OCI-LY3 (cell line): ENCODE results near the gene NEK8.
"Not testable (repeated sequence)": the region's sequence is repeated elsewhere in the genome, so short reads cannot be mapped to it uniquely, and the experiment has no call there.

Experiments used
- H2AFZ ChIP-seq: fragments of 200-600, 300-600 bp; shearing (Covaris generic); 2 replicates; pipeline ENCODE4 v1.6.0; 2014; ENCODE audit warnings: antibody characterized with exemption, low read depth, low read length
- H3K27ac ChIP-seq: fragments of 200-600, 300-600 bp; sonication (generic); 2 replicates; pipeline ENCODE4 v1.5.1; 2014; ENCODE audit warnings: mild to moderate bottlenecking, low read length, moderate library complexity, mixed read lengths
- H3K27me3 ChIP-seq: fragments of 200-600, 300-600 bp; sonication (generic); 2 replicates; pipeline ENCODE4 v1.6.1; 2014; ENCODE audit warnings: low read depth, low read length, mixed read lengths
- H3K36me3 ChIP-seq: fragments of 200-600, 300-600 bp; sonication (generic); replicated peaks from 2 replicates; pipeline ENCODE3; 2014; ENCODE audit warnings: low read depth, low read length, mixed read lengths
- H3K4me1 ChIP-seq: fragments of 300-600, 200-600 bp; sonication (generic); 2 replicates; pipeline ENCODE4 v1.6.1; 2014; ENCODE audit warnings: low read length, mixed read lengths
- H3K4me2 ChIP-seq: fragments of 200-600, 300-600 bp; sonication (generic); 2 replicates; pipeline ENCODE4 v1.6.1; 2014; ENCODE audit warnings: low read length, mixed read lengths
- H3K4me3 ChIP-seq: fragments of 300-600, 200-600 bp; sonication (generic); 2 replicates; pipeline ENCODE4 v1.5.1; 2014; ENCODE audit warnings: antibody characterized with exemption, mild to moderate bottlenecking, low read length, moderate library complexity
- H3K79me2 ChIP-seq: fragments of 300-600, 200-600 bp; shearing (Covaris generic); 2 replicates; pipeline ENCODE4 v1.6.1; 2014; ENCODE audit warnings: mild to moderate bottlenecking, low read length, mixed read lengths
- H3K9ac ChIP-seq: fragments of 300-600, 200-600 bp; shearing (Covaris generic); 2 replicates; pipeline ENCODE4 v1.6.0; 2014; ENCODE audit warnings: mild to moderate bottlenecking, low read length, moderate library complexity
- H3K9me3 ChIP-seq: fragments of 200-600, 300-600 bp; shearing (Covaris generic); 2 replicates; pipeline ENCODE4 v1.6.1; 2014; ENCODE audit warnings: low read length, mixed read lengths; ENCODE audit not compliant: insufficient read depth
- H4K20me1 ChIP-seq: fragments of 200-600, 300-600 bp; sonication (generic); 2 replicates; pipeline ENCODE4 v1.6.1; 2016; ENCODE audit warnings: low read length, mixed read lengths; ENCODE audit not compliant: insufficient read depth
- CTCF ChIP-seq: fragments of 200-600, 300-600 bp; sonication (generic); IDR thresholded peaks from 2 replicates; pipeline ENCODE4 v1.5.1; 2014; ENCODE audit warnings: antibody characterized with exemption, low read length, low read depth
- EZH2phosphoT487 ChIP-seq: fragments of 200-600 bp; shearing (Covaris generic); IDR thresholded peaks from 2 replicates; pipeline ENCODE4 v1.6.1; 2018; ENCODE audit warnings: antibody characterized with exemption, mixed run types, low read depth

NEK8 gene

GRCh38 chr17:28773736-28774135 lies 45.1 kb downstream of the NEK8 start:
- TF ChIP-seq CTCF (no peak), EZH2phosphoT487 (no peak)
- no peaks in the 10 kb centered on the region for H3K9me3 ChIP-seq
- H3K36me3 ChIP-seq: peaks cover 3% of the 10 kb centered on the region
- H3K79me2 ChIP-seq: peaks cover 12% of the 10 kb centered on the region
- H3K4me3 ChIP-seq: no peak overlapping the region
- H3K4me2 ChIP-seq: no peak overlapping the region
- H3K27ac ChIP-seq: no peak overlapping the region
- no peaks in the 10 kb centered on the region for H3K4me1 ChIP-seq
- H3K9ac ChIP-seq: no peak overlapping the region
- H4K20me1 ChIP-seq: 0 out of 2 replicates have a peak, but pooled peaks cover under 1% of the 10 kb centered on the region
- H2AFZ ChIP-seq: no peak overlapping the region
- no peaks in the 10 kb centered on the region for H3K27me3 ChIP-seq

DNA sequence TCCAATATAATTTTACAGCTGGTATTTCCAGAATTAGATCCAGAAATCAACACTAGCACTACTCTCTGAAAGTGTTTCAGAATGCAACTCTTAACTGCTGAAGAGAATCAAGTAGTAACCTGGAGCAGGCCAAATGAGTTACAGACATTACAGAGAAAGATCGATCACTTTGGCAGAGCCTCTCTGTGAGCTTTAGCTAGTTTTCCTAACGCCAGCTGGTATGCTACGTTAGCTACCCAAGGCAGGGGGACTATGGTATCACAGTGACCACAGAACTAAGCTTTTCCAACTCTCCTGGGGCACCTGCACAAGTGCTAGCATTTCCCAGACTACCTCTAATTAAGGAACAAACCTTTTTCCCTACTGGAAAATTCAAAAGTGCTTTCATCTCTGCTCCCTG lies 45.6 kb downstream of the NEK8 start:
- H3K27ac ChIP-seq: no peak overlapping the region
- 0 out of 2 replicates have a peak, but pooled peaks cover 4% of the 10 kb centered on the region for H4K20me1 ChIP-seq
- H3K36me3 ChIP-seq: peaks cover 3% of the 10 kb centered on the region
- H3K9me3 ChIP-seq: no peaks in the 10 kb centered on the region
- no peak overlapping the region for H3K9ac ChIP-seq
- H3K4me1 ChIP-seq: no peaks in the 10 kb centered on the region
- H3K4me2 ChIP-seq: no peak overlapping the region
- TF ChIP-seq EZH2phosphoT487: no peak
- no peak for TF ChIP-seq CTCF
- H3K79me2 ChIP-seq: peaks cover 17% of the 10 kb centered on the region
- H2AFZ ChIP-seq: no peak overlapping the region
- no peaks in the 10 kb centered on the region for H3K27me3 ChIP-seq
- no peak overlapping the region for H3K4me3 ChIP-seq

- no peak for TF ChIP-seq EZH2phosphoT487
- no peak for TF ChIP-seq CTCF
- H3K9me3 ChIP-seq: no peaks in the 10 kb centered on the region
- H3K4me3 ChIP-seq: no peak overlapping the region
- H3K27me3 ChIP-seq: no peaks in the 10 kb centered on the region
- no peaks in the 10 kb centered on the region for H3K4me1 ChIP-seq
- 0 out of 2 replicates have a peak, but pooled peaks cover 4% of the 10 kb centered on the region for H4K20me1 ChIP-seq
- peaks cover 17% of the 10 kb centered on the region for H3K79me2 ChIP-seq
- H2AFZ ChIP-seq: no peak overlapping the region
- H3K27ac ChIP-seq: no peak overlapping the region
- no peak overlapping the region for H3K4me2 ChIP-seq
- H3K9ac ChIP-seq: no peak overlapping the region
- peaks cover 7% of the 10 kb centered on the region for H3K36me3 ChIP-seq
These were observed 48.6 kb downstream of the NEK8 start for GRCh38 chr17:28777178-28777577.

- not testable (repeated sequence) for H3K27me3 ChIP-seq, H4K20me1 ChIP-seq
- peaks cover 12% of the 10 kb centered on the region for H3K79me2 ChIP-seq
These were observed 51.0 kb downstream of the NEK8 start for GRCh38 chr17:28779601-28780000.

DNA sequence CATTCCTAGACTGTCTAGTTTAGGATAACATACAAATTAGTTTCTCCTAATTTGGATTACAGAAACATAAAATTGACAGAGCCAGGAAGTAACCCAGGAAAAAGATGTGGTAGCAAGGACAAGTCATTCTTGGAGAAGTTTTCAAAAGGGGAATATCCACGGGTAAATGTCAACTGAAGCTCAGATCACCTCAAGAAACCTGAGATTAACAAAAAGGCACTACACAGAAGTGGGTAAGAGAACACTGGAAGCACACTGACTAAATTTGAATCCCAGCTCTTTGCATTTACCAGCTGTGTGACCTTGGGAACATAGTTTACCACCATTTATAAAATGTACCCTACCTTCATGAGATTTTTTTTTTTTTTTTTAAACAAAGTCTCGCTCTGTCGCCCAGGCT lies 54.6 kb downstream of the NEK8 start:
- H3K36me3 ChIP-seq: peaks cover 4% of the 10 kb centered on the region
- 0 out of 2 replicates have a peak, but pooled peaks cover 7% of the 10 kb centered on the region for H4K20me1 ChIP-seq
- H2AFZ ChIP-seq: no peak overlapping the region
- no peak overlapping the region for H3K4me2 ChIP-seq
- TF ChIP-seq EZH2phosphoT487 (no peak), CTCF (no peak)
- H3K4me1 ChIP-seq: no peaks in the 10 kb centered on the region
- no peaks in the 10 kb centered on the region for H3K27me3 ChIP-seq
- no peak overlapping the region for H3K27ac ChIP-seq
- no peak overlapping the region for H3K4me3 ChIP-seq
- H3K9ac ChIP-seq: no peak overlapping the region
- peaks cover 12% of the 10 kb centered on the region for H3K79me2 ChIP-seq
- H3K9me3 ChIP-seq: no peaks in the 10 kb centered on the region

More at GRCh38 chr17:28779601-28780000, 51.0 kb downstream of the NEK8 start:
- H3K36me3 ChIP-seq, H3K4me3 ChIP-seq, H3K9me3 ChIP-seq, H2AFZ ChIP-seq, H3K4me2 ChIP-seq, H3K4me1 ChIP-seq, H3K9ac ChIP-seq, H3K27ac ChIP-seq: not testable (repeated sequence)
